Inflammatory macrophage treated with lipopolysaccharide for 4 hours (primary cell): ENCODE results near the gene AIM2.

Source experiments
- DNase-seq: peaks from one replicate; pipeline ENCODE4 v3.0.0-alpha.2; 2020

AIM2 gene

DNA sequence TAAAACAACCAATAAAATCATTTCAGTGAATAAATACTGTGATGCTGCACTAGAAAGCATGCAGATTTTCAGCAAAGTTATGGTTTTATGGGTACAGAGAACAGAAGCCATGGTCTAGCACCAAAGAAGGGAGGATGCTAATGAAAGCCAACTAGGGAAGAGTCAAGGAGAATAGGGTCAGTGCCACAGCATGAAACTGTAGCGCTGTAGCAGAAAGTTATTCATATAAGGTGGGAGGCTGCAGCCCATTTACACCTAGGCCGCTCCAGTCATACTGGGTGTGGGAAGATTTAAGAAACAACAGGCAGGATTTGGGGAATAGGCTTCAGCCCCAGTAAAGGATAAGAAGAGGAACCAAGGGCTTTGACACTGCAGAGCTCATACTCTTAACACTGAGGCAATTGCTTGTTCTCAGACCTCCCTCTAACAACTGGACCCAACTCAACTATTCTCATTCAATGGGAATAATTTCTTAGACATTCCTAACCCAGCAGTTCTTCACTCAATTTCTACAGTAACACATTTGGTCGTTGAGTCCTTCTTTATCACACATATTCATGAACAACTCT lies 62.5 kb downstream of the AIM2 start:
- DNase-seq, result peak; percentile 15

DNA sequence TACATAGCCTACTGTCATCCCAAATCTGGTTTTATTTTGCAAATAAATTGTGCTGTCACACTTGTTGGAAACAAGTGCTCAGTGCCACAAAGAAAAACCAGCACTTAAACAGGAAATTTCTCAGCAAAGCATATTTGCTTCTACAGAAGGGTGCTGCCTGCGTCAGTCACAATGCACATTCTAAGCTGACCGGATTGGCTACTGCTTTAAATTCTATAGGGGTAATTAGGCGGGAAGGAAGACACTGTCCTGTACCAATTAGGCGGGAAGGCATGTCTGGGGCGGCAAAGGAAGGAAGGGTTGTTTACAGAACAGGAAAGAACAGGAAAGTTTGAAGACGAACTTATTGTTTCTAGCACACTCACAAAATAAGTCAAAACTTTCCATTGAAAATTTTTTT lies 64.1 kb downstream of the AIM2 start:
- DNase-seq, result peak; percentile 85
